ENCODE measurements around the gene AXIN1. TPM values are rescaled to one million over a fixed set of nuclear protein-coding genes. Genes with fewer than 3 reads are reported as not detected.
A peak's percentile ranks its signal among the peaks of the same experiment; 100 is the strongest.

The AXIN1 gene
- total RNA-seq = 10 to 100 TPM; 16.2 to 18.4 TPM

GRCh38 chr16:352547-353403 lies at the start of gene AXIN1:
Gene AXIN1, minus strand, starts transcription at chr16:352723. Its CDS starts 5,698 bp downstream, at chr16:347025.
- peaks cover 14% of the 10 kb centered on the region for H3K36me3 Mint-ChIP-seq (ENCODE audit: low read depth)
- H3K4me3 Mint-ChIP-seq = peak within 1 kb of the TSS; percentile 74
- peak; percentile 83 for ATAC-seq (replicated peaks)
- no peak within 1 kb of the TSS for H3K27ac Mint-ChIP-seq
- H3K27me3 Mint-ChIP-seq = no peaks in the 10 kb centered on the region
- no peaks in the 10 kb centered on the region for H3K9me3 Mint-ChIP-seq
- peaks cover 16% of the 10 kb centered on the region for H3K4me1 Mint-ChIP-seq

DNA sequence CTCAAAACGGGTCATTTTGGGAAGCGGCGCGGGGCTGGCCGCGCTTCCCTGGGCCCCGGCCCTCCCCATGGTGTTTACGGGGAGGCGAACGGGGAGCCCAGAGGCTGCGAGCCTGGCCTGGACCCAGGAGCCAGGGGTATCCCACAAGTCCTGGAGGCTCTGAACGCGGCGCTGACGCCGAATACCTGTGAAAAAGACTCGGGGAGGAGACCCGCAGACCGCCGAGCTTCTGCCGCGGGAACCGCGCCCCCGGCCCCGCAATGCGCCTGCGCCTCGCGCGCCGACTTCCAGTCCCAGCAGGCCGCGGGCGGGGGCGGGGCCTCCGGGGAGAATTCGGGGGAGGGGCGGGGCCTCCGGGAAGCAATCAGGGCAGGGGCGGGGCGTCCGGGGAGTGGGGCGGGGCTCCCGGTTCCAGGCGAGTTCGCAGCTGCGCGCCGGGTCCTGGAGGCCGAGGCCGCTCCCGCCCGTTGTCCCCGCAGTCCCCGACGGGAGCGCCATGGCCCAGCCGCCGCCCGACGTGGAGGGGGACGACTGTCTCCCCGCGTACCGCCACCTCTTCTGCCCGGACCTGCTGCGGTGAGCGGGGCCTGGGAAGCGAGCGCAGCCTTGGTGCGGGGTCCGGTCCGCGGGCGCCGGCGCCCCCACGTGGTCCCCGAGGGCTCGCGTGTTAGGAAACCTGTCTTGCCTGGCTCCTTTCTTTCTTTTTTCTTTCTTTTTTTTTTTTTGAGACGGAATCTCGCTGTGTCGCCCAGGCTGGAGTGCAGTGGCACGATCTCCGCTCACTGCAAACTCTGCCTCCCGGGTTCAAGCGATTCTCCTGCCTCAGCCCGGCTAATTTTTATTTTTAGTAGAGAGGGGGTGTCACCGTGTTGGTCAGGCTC lies 49.2 kb upstream of the AXIN1 start, which contains the start of gene DECR2:
TSS of gene DECR2 (plus strand) at position 418 of the 881 bp plus-strand sequence. CDS start at position 497, 79 bp downstream.
- Mint-ChIP-seq H3K27me3 (no peaks in the 10 kb centered on the region), H3K36me3 (ENCODE audit: low read depth) (no peaks in the 10 kb centered on the region), H3K4me3 (peak within 1 kb of the TSS; percentile 75), H3K27ac (peak within 1 kb of the TSS; percentile 20), H3K9me3 (no peaks in the 10 kb centered on the region), H3K4me1 (peaks cover 5% of the 10 kb centered on the region)
- peak; percentile 89 for ATAC-seq (replicated peaks)

DNA sequence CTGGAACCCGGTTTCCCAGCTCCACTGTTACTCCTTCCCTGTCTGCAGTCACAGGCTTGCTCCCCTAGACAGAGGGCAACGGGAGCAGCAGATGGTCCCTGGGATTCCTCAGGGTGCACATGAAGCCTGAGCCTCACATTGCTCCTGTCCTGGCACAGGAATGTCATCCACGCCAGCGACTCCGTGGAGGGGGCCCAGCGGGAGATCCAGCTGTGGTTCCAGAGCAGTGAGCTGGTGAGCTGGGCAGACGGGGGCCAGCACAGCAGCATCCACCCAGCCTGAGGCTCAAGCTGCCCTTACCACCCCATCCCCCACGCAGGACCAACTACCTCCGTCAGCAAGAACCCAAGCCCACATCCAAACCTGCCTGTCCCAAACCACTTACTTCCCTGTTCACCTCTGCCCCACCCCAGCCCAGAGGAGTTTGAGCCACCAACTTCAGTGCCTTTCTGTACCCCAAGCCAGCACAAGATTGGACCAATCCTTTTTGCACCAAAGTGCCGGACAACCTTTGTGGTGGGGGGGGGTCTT lies 47.6 kb upstream of the AXIN1 start:
- Mint-ChIP-seq H3K4me3 (peak overlapping the region; percentile 75), H3K27me3 (no peaks in the 10 kb centered on the region), H3K36me3 (ENCODE audit: low read depth) (no peaks in the 10 kb centered on the region), H3K9me3 (no peaks in the 10 kb centered on the region), H3K27ac (peak overlapping the region; percentile 20), H3K4me1 (peaks cover 5% of the 10 kb centered on the region)
- ATAC-seq (replicated peaks) = no peak

- H3K4me1 Mint-ChIP-seq = peaks cover 5% of the 10 kb centered on the region
- no peaks in the 10 kb centered on the region for H3K36me3 Mint-ChIP-seq (ENCODE audit: low read depth)
- H3K27me3 Mint-ChIP-seq = no peaks in the 10 kb centered on the region
- no peak for ATAC-seq (replicated peaks)
- H3K9me3 Mint-ChIP-seq = no peaks in the 10 kb centered on the region
- H3K27ac Mint-ChIP-seq = no peak overlapping the region
- no peak overlapping the region for H3K4me3 Mint-ChIP-seq
Observed at GRCh38 chr16:399340-400019, 47.0 kb upstream of the AXIN1 start.

- H3K27me3 Mint-ChIP-seq = no peaks in the 10 kb centered on the region
- H3K27ac Mint-ChIP-seq = no peak overlapping the region
Observed at GRCh38 chr16:398561-399339, 46.2 kb upstream of the AXIN1 start.

DNA sequence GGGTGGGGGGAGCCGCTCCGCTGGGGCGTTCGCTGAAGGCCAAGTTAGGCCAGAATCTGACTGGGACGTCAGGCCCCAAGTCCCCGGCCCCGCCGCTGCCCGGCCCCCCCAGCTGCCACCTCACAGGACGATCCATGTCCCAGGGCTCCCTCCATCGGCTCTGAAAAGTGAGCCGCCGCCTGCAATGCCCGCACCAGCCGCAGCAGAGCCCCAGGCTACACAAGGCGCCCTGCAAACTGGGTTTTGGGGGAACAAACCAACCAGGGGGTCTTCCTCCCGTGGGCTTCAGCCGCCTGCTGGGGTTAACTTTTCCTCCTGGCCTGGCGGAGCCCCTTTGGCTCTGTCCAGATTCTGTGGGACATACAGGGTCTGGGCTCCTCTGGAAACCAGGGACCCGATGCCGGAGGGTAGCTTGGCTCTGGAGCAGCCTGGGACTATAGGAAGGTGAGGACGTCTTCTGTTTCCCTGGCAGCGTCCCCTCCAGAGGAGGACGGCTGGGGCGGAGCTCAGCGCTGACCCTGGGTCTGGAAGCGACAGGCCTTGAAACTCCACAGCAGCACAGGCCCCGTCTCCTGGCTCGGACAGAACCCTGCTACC lies 45.3 kb upstream of the AXIN1 start:
- peak overlapping the region; percentile 28 for H3K27ac Mint-ChIP-seq

More at GRCh38 chr16:398561-399339, 46.2 kb upstream of the AXIN1 start:
- Mint-ChIP-seq H3K36me3 (ENCODE audit: low read depth) (no peaks in the 10 kb centered on the region), H3K4me3 (peak overlapping the region; percentile 53), H3K9me3 (no peaks in the 10 kb centered on the region), H3K4me1 (peaks cover 5% of the 10 kb centered on the region)
- ATAC-seq (replicated peaks) = no peak

DNA sequence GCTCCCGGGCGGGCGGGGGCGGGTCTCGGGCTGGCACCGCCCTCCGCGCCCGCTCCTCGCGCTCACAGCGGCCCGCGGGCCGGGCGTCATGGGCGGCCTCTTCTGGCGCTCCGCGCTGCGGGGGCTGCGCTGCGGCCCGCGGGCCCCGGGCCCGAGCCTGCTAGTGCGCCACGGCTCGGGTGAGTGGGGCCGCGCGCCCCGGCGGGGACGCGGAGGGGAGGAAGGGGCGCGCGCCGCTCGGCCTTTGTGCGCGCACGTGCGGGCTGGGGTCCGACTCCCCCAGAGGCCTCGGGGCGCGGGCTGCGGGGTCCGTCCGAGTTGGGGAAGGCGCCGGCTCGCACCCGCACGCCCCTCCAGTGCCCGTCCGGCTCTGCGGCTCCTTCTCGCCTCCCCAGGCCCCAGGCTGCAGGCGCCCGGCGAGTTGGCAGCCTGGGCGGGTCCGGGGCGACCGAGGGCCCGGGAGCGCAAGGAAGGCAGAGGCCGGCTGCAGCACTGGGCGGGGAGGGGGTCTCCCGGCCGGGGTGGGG lies 44.7 kb upstream of the AXIN1 start, which contains the start of gene NME4:
TSS of gene NME4 (plus strand) at position 65 of the 527 bp plus-strand sequence. CDS start at position 89, 24 bp downstream.
- H3K9me3 Mint-ChIP-seq = no peaks in the 10 kb centered on the region
- H3K36me3 Mint-ChIP-seq (ENCODE audit: low read depth) = no peaks in the 10 kb centered on the region
- peaks cover 5% of the 10 kb centered on the region for H3K4me1 Mint-ChIP-seq
- ATAC-seq (replicated peaks) = no peak
- no peaks in the 10 kb centered on the region for H3K27me3 Mint-ChIP-seq
- peak within 1 kb of the TSS; percentile 75 for H3K4me3 Mint-ChIP-seq
- H3K27ac Mint-ChIP-seq = peak within 1 kb of the TSS; percentile 36

More for the DNA sequence above, 45.3 kb upstream of the AXIN1 start:
- Mint-ChIP-seq H3K4me1 (peaks cover 5% of the 10 kb centered on the region), H3K4me3 (peak overlapping the region; percentile 53), H3K9me3 (no peaks in the 10 kb centered on the region), H3K27me3 (no peaks in the 10 kb centered on the region), H3K36me3 (ENCODE audit: low read depth) (no peaks in the 10 kb centered on the region)
- ATAC-seq (replicated peaks) = no peak

DNA sequence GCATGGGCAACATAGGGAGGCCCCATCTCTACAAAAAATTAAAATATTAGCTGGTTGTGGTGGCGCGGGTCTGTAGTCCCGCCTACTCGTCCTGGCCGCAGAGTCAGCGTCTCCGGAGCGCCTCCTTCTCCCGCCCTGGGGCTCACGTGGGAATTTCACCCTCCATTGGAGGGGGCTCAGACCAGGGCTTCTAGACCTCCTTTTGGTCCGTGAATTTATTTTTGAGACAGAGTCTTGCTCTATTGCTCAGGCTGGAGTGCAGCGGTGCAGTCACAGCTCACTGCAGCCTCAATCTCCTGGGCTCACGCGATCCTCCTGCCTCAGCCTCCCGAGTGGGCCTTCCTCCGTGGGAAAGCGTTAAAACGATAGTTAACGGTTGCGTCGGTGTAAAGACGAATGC lies 44.1 kb upstream of the AXIN1 start:
- H3K27ac Mint-ChIP-seq = peak overlapping the region; percentile 36
- no peaks in the 10 kb centered on the region for H3K9me3 Mint-ChIP-seq
- no peaks in the 10 kb centered on the region for H3K36me3 Mint-ChIP-seq (ENCODE audit: low read depth)
- no peak for ATAC-seq (replicated peaks)
- H3K4me3 Mint-ChIP-seq = peak overlapping the region; percentile 75
- no peaks in the 10 kb centered on the region for H3K27me3 Mint-ChIP-seq
- peaks cover 10% of the 10 kb centered on the region for H3K4me1 Mint-ChIP-seq

- no peak for ATAC-seq (replicated peaks)
- Mint-ChIP-seq H3K4me3 (peak overlapping the region; percentile 75), H3K36me3 (ENCODE audit: low read depth) (no peaks in the 10 kb centered on the region), H3K4me1 (peaks cover 10% of the 10 kb centered on the region), H3K27me3 (no peaks in the 10 kb centered on the region), H3K27ac (no peak overlapping the region), H3K9me3 (no peaks in the 10 kb centered on the region)
Observed at GRCh38 chr16:396199-396598, 43.7 kb upstream of the AXIN1 start.

DNA sequence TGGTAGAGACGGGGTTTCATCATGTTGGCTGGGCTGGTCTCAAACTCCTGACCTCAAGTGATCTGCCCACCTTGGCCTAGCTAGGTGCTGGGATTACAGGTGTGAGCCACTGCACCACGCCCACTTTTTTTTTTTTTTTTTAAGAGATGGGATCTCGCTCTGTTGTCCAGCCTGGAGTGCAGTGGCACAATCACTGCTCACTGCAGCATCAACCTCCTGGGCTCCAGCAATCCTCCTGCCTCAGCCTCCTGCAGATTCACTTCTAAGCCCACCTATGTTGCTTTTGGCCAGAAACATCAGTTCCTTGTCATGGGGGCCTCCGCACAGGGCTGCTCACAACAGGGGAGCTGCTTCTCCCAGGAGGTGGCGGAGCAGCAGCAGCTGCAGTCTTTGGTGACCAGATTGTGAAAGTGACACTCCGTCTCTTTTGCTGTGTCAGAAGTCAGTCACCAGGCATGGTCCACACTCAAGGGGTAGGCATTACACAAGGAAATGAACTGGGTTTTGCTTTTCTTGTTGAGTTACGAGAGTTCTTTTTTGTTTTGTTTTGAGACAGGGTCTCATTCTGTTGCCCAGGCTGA lies 40.0 kb upstream of the AXIN1 start:
- Mint-ChIP-seq H3K4me1 (peaks cover 6% of the 10 kb centered on the region), H3K36me3 (ENCODE audit: low read depth) (no peaks in the 10 kb centered on the region), H3K27me3 (no peaks in the 10 kb centered on the region), H3K27ac (peak overlapping the region; percentile 47), H3K9me3 (no peaks in the 10 kb centered on the region), H3K4me3 (no peak overlapping the region)
- ATAC-seq (replicated peaks) = peak; percentile 28

DNA sequence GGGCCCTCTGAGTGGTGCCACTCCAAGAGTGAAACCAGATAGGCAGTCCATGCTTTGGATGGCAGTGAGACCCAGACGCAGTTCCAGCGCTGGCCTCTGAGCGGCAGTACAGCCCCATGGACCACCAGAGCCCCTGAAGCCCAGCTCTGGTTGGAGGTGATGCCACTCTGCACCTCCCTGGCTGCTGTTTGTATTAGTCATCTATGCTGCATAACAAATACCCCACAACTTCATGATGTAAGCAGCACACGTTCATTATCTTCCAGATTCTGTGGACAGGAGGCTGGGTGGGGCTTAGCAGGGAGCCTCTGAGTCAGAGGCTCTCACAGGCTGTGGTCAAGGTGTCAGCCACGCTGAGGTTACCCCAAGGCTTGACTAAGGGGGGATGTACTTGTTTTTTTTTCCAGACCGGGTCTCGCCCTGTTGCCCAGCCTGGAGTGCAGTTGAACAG lies 39.4 kb upstream of the AXIN1 start:
- peak overlapping the region; percentile 47 for H3K27ac Mint-ChIP-seq
- peaks cover 6% of the 10 kb centered on the region for H3K4me1 Mint-ChIP-seq

DNA sequence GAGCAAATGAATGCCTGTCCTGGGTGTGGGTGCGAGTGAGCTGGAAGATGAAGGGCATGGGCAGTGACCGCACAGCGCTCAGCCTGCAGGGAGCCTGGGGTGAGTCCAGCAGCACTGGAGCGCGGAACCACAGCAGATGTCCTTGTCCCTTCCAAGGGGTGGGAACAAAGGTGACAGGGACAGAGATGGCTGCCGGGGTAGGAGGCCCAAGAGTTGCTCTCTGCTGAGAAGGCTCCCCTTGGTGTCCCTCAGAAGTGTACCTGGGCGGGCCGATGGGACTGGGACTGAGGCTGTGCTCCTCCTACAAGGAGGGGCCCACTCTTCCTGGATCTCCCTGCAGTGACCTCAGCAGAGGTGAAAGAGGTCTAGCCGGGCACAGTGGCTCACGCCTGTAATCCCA lies 36.8 kb upstream of the AXIN1 start:
- Mint-ChIP-seq H3K4me3 (no peak overlapping the region), H3K9me3 (no peaks in the 10 kb centered on the region), H3K36me3 (ENCODE audit: low read depth) (no peaks in the 10 kb centered on the region), H3K27ac (no peak overlapping the region), H3K27me3 (no peaks in the 10 kb centered on the region), H3K4me1 (peaks cover 6% of the 10 kb centered on the region)
- ATAC-seq (replicated peaks) = no peak

More for the DNA sequence above, 39.4 kb upstream of the AXIN1 start:
- H3K36me3 Mint-ChIP-seq (ENCODE audit: low read depth) = no peaks in the 10 kb centered on the region
- ATAC-seq (replicated peaks) = peak; percentile 97
- no peaks in the 10 kb centered on the region for H3K27me3 Mint-ChIP-seq
- no peaks in the 10 kb centered on the region for H3K9me3 Mint-ChIP-seq
- no peak overlapping the region for H3K4me3 Mint-ChIP-seq
